Colonic mucosa (tissue), 4 donors: ENCODE results near the gene USP46. TPM values are rescaled to one million over a fixed set of nuclear protein-coding genes. Genes with fewer than 3 reads are reported as not detected.

Experiments used
- DNase-seq: peaks from one replicate; pipeline ENCODE4 v3.0.0-alpha.2; 2020
- H3K27ac ChIP-seq: fragments of 200-600 bp; one replicate; pipeline ENCODE4 v1.8.0; 2021
- H3K27me3 ChIP-seq: fragments of 200-600 bp; one replicate; pipeline ENCODE4 v1.8.0; 2021
- H3K36me3 ChIP-seq: fragments of 200-600 bp; one replicate; pipeline ENCODE4 v1.8.0; 2021
- H3K4me1 ChIP-seq: fragments of 200-600 bp; one replicate; pipeline ENCODE4 v1.8.0; 2021; ENCODE audit warnings: mild to moderate bottlenecking
- H3K4me3 ChIP-seq: fragments of 200-600 bp; one replicate; pipeline ENCODE4 v1.8.0; 2021
- H3K9ac ChIP-seq, 2 donors: one replicate each; pipeline ENCODE4 v1.7.0; 2013; ENCODE audit warnings: control low read depth in 2 of 2, low read depth in 2 of 2, low read length in 2 of 2
- H3K9me3 ChIP-seq: fragments of 200-600 bp; one replicate; pipeline ENCODE4 v1.8.0; 2021
- CTCF ChIP-seq: fragments of 200-600 bp; IDR thresholded peaks from one replicate; pipeline ENCODE4 v1.8.0; 2022; ENCODE audit warnings: antibody characterized with exemption, mild to moderate bottlenecking
- intact Hi-C: fragments of 100-400 bp; cut with DNase I; formaldehyde crosslinking; loops from one replicate; pipeline ENCODE4 v1.14.1; 2022
- total RNA-seq, 2 donors: library from RNA; stranded (reverse); fragmentation: NEBNext Ultra II Directional in 1 of 2; extraction: Animal tissue kit (Norgen Biotek cat#: 25700) in 1 of 2; gene quantifications; one replicate each; pipeline ENCODE4 v1.2.1, GENCODE V29; 2021
- donor health status: healthy.
- donor health status: DM: no; HTN: no; CAD: no.
- donor health status: DM: no; HTN: no; CAD: no.

Gene USP46
- total RNA-seq, 2 donors from 2014 or later, result 10.0 to 15.0 TPM

DNA sequence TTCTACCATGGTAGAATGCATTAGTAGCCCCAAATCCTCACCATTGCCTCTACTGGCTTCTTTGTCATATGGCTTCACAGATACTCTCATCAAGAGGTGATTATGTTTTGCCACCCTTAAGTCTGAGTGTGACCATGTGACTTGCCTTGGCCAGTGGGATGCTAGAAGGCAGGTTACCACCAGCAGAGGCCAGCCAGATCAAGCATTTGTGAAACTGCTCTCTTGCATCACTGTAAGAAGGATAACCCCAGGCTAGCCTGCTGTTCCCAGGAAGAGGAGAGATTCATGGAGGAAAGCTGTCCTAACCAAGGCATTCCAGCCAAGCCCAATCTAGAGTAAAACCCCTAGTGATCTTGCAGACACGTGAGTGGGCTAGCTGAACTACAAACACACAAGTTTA, 46.8 kb downstream of the USP46 start:
- no peaks in the 10 kb centered on the region for H3K36me3 ChIP-seq

DNA sequence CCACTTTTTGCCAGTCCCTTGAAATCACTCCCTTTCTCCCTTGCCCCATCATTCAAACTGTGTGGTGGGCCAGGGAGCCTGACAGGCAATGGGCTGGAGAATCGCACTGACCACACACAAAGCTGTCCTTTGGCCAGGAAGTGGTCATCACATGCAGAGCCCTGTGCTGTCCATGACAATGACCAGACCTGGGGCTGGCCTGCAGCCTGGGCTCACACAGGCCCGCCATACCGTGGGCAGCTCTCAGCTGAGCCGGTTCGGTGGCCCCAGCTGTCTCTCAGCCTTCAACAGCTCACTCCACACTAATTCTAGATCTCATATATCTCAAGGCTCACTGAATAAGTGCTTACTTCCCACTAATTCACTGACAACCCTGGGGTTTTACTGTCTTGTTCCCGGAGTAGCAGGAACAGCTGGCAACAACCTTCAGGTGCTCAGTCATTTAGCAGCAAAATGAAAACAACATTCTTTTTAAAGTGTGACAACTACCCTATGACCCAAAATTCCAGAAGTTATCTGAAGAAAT, 48.0 kb downstream of the USP46 start:
- H3K4me1 ChIP-seq, result no peaks in the 10 kb centered on the region
- TF ChIP-seq CTCF, result no peak
- no peak overlapping the region for H3K9ac ChIP-seq
- no peak overlapping the region for H3K27ac ChIP-seq
- H3K9me3 ChIP-seq, result no peaks in the 10 kb centered on the region
- no peak overlapping the region for H3K4me3 ChIP-seq
- DNase-seq, result no peak
- H3K36me3 ChIP-seq, result no peaks in the 10 kb centered on the region
- intact Hi-C loops, result no loop called here
- no peaks in the 10 kb centered on the region for H3K27me3 ChIP-seq

More for the DNA sequence above, 46.8 kb downstream of the USP46 start:
- H3K27me3 ChIP-seq, result no peaks in the 10 kb centered on the region
- no peaks in the 10 kb centered on the region for H3K9me3 ChIP-seq
- intact Hi-C loops, result no loop called here
- H3K4me1 ChIP-seq, result no peaks in the 10 kb centered on the region
- H3K4me3 ChIP-seq, result no peak overlapping the region
- H3K27ac ChIP-seq, result no peak overlapping the region
- no peak for DNase-seq
- H3K9ac ChIP-seq, result no peak overlapping the region
- no peak for TF ChIP-seq CTCF

DNA sequence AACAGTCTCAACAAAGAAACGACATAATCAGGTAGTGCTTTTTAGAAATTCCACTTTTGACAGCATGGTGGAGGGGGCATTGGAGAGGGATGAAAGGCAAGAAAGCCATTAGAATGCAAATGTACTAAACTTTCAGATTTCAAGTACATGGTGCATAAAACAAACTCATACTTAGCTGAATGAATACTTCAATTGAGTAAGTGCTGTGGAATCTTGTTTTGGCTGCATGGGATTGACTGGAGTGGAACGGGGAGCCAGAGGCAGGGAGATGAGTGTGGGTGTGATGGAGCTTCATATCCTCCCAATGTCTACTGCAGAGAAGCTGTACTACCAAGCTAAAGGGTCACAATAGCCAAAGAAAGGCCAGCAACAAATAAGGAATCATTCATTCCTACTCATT, 52.4 kb downstream of the USP46 start:
- no peaks in the 10 kb centered on the region for H3K27me3 ChIP-seq
- no peaks in the 10 kb centered on the region for H3K4me1 ChIP-seq
- no peaks in the 10 kb centered on the region for H3K36me3 ChIP-seq
- H3K9ac ChIP-seq, result no peak overlapping the region
- no peak overlapping the region for H3K4me3 ChIP-seq
- H3K27ac ChIP-seq, result no peak overlapping the region
- DNase-seq, result no peak
- intact Hi-C loops, result no loop called here
- H3K9me3 ChIP-seq, result no peaks in the 10 kb centered on the region
- no peak for TF ChIP-seq CTCF

DNA sequence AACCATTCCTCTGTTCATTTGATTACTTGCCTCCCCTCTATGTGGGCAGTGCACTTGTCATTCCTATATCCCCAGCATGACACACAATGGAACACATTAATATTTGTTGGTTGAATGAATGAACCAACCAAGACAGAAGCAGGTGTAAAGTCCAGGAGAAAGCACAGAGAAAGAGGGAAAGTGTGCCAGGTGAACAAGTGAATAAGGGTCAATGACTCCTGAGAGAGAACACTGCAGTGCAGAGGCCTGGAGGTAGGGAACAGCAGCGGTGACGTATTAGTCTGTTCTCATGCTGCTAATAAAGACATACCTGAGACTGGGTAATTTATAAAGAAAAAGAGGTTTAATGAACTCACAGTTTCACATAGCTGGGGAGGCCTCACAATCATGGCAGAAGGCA, 53.1 kb downstream of the USP46 start:
- Histone ChIP-seq H3K4me1 (no peaks in the 10 kb centered on the region), H3K9me3 (no peaks in the 10 kb centered on the region), H3K4me3 (no peak overlapping the region), H3K27ac (no peak overlapping the region), H3K27me3 (no peaks in the 10 kb centered on the region), H3K36me3 (no peaks in the 10 kb centered on the region), H3K9ac (no peak overlapping the region)
- no peak for DNase-seq
- no peak for TF ChIP-seq CTCF
- intact Hi-C loops, result no loop called here

DNA sequence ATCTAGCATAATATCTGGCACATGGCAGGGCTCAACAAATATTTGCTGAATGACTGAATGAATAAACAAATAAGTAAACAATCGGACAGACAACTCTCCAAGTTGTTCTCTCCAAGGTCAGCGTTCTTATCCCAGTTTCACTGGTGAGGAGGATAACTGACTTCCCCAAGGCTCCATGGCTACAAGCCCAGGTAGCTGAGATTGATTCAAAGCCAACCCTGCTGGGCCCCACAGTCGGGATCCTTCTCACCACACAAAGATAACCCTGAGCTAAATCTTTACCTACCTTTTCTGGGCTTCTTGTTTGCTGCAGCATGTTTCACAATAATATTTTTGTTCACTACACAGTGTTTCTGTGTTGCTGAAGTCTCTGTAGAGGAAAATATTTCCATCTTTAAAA, 54.9 kb downstream of the USP46 start:
- Histone ChIP-seq H3K9ac (no peak overlapping the region), H3K27ac (no peak overlapping the region), H3K36me3 (no peaks in the 10 kb centered on the region), H3K4me1 (no peaks in the 10 kb centered on the region), H3K27me3 (no peaks in the 10 kb centered on the region), H3K4me3 (no peak overlapping the region), H3K9me3 (no peaks in the 10 kb centered on the region)
- intact Hi-C loops, result no loop called here
- DNase-seq, result no peak
- TF ChIP-seq CTCF, result no peak
